RPMI7951 (cell line): ENCODE measurements around the gene CCDC88C. TPM values are rescaled to one million over a fixed set of nuclear protein-coding genes. Genes with fewer than 3 reads are reported as not detected.

ENCODE experiments used
- DNase-seq: peaks from one replicate; pipeline ENCODE4 v3.0.0-alpha.2; 2012; ENCODE audit warnings: low read depth
- total RNA-seq: library from RNA; depleted of rRNA; stranded (reverse); fragments of >200 nt; shearing (Covaris generic); gene quantifications from 2 replicates; pipeline ENCODE4 v1.2.3, GENCODE V29; 2014

CCDC88C gene
- total RNA-seq, 1 experiment from 2014 or later, result 0.12 TPM

- no peak for DNase-seq
These were observed 67.2 kb downstream of the CCDC88C start for GRCh38 chr14:91350483-91350812.

GRCh38 chr14:91349481-91350074 is 68.0 kb downstream of the CCDC88C start:
- DNase-seq, result no peak

- no peak for DNase-seq
These were observed 68.7 kb downstream of the CCDC88C start for GRCh38 chr14:91348845-91349465.

GRCh38 chr14:91346838-91347173 is 70.8 kb downstream of the CCDC88C start:
- DNase-seq, result no peak

- no peak for DNase-seq
These were observed 73.5 kb downstream of the CCDC88C start for GRCh38 chr14:91344096-91344495.

GRCh38 chr14:91343051-91343450 is 74.6 kb downstream of the CCDC88C start:
- no peak for DNase-seq

- no peak for DNase-seq
These were observed 75.3 kb downstream of the CCDC88C start for GRCh38 chr14:91342206-91342760.

GRCh38 chr14:91341751-91342154 is 75.9 kb downstream of the CCDC88C start:
- no peak for DNase-seq

- no peak for DNase-seq
These were observed 76.3 kb downstream of the CCDC88C start for GRCh38 chr14:91341334-91341733.

GRCh38 chr14:91339671-91340369 is 77.8 kb downstream of the CCDC88C start:
- DNase-seq, result no peak

- no peak for DNase-seq
These were observed 78.5 kb downstream of the CCDC88C start for GRCh38 chr14:91339076-91339475.

GRCh38 chr14:91338379-91338778 is 79.2 kb downstream of the CCDC88C start:
- no peak for DNase-seq

- no peak for DNase-seq
These were observed 79.8 kb downstream of the CCDC88C start for GRCh38 chr14:91337699-91338335.

- no peak for DNase-seq
These were observed 81.5 kb downstream of the CCDC88C start for GRCh38 chr14:91336093-91336450.

GRCh38 chr14:91335191-91336092 is 82.2 kb downstream of the CCDC88C start:
- DNase-seq, result no peak

GRCh38 chr14:91333650-91334039 is 84.0 kb downstream of the CCDC88C start:
- DNase-seq, result no peak

- DNase-seq, result no peak
These were observed 84.5 kb downstream of the CCDC88C start for GRCh38 chr14:91332986-91333649.

- no peak for DNase-seq
These were observed 85.2 kb downstream of the CCDC88C start for GRCh38 chr14:91332171-91332985.

- no peak for DNase-seq
These were observed 85.9 kb downstream of the CCDC88C start for GRCh38 chr14:91331721-91332120.

- DNase-seq, result no peak
These were observed 86.8 kb downstream of the CCDC88C start for GRCh38 chr14:91330856-91331255.
